ENCODE data around the gene ZDHHC21. TPM values are rescaled to one million over a fixed set of nuclear protein-coding genes. Genes with fewer than 3 reads are reported as not detected.
"Not testable (repeated sequence)": the region's sequence is repeated elsewhere in the genome, so short reads cannot be mapped to it uniquely, and the experiment has no call there.

Gene ZDHHC21
- total RNA-seq, 1 donor from 2014 or later: 22.5 TPM

DNA sequence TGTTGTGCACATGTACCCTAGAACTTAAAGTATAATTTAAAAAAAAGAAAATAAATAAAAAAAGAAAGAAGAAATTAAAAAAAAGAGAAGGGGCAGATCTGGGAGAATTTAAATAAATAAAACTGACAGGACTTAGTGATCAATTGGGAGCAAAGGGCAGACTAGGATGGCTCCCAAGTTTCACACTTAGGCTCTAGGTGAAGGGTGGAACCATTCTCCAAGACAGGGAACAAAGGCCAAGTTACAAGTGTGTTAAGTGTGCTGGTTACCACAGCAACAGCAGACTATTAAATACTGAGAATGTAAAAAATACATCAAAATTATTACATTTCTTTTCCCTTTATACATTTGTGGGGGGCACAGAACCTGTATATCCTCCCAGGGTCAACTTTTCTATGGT is 7.1 kb downstream of the ZDHHC21 start:
- H3K9ac ChIP-seq: no peak overlapping the region
- no peak overlapping the region for H3K27ac Mint-ChIP-seq
- no peaks in the 10 kb centered on the region for H3K9me3 ChIP-seq (ENCODE audit: low read depth)
- no peak overlapping the region for H2AFZ ChIP-seq (replicated peaks)
- no peak for DNase-seq (ENCODE audit: low spot score)
- no peaks in the 10 kb centered on the region for H3K36me3 ChIP-seq
- H3K27me3 Mint-ChIP-seq (ENCODE audit: insufficient read depth, low read depth): no peaks in the 10 kb centered on the region
- H3K4me3 Mint-ChIP-seq: no peak overlapping the region
- no peak for TF ChIP-seq EZH2phosphoT487 (IDR thresholded peaks at IDR 0.05)
- TF ChIP-seq EZH2 (IDR thresholded peaks at IDR 0.05): no peak
- TF ChIP-seq, protein P1, sequence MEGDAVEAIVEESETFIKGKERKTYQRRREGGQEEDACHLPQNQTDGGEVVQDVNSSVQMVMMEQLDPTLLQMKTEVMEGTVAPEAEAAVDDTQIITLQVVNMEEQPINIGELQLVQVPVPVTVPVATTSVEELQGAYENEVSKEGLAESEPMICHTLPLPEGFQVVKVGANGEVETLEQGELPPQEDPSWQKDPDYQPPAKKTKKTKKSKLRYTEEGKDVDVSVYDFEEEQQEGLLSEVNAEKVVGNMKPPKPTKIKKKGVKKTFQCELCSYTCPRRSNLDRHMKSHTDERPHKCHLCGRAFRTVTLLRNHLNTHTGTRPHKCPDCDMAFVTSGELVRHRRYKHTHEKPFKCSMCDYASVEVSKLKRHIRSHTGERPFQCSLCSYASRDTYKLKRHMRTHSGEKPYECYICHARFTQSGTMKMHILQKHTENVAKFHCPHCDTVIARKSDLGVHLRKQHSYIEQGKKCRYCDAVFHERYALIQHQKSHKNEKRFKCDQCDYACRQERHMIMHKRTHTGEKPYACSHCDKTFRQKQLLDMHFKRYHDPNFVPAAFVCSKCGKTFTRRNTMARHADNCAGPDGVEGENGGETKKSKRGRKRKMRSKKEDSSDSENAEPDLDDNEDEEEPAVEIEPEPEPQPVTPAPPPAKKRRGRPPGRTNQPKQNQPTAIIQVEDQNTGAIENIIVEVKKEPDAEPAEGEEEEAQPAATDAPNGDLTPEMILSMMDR (IDR thresholded peaks at IDR 0.05): no peak
- H3K79me2 ChIP-seq (ENCODE audit: low read depth): peaks cover 34% of the 10 kb centered on the region
- H3K9me3 Mint-ChIP-seq: peaks cover 5% of the 10 kb centered on the region
- no peaks in the 10 kb centered on the region for H3K27me3 ChIP-seq
- no peaks in the 10 kb centered on the region for H3F3A ChIP-seq (ENCODE audit: low read depth)
- H3K27ac ChIP-seq: no peak overlapping the region
- no peak overlapping the region for H3K4me2 ChIP-seq
- H3K4me1 ChIP-seq: no peaks in the 10 kb centered on the region
- peaks cover 30% of the 10 kb centered on the region for H3K36me3 Mint-ChIP-seq
- H4K20me1 ChIP-seq (ENCODE audit: low read depth): no peaks in the 10 kb centered on the region
- no peak overlapping the region for H3K4me3 ChIP-seq
- peaks cover 9% of the 10 kb centered on the region for H3K4me1 Mint-ChIP-seq

DNA sequence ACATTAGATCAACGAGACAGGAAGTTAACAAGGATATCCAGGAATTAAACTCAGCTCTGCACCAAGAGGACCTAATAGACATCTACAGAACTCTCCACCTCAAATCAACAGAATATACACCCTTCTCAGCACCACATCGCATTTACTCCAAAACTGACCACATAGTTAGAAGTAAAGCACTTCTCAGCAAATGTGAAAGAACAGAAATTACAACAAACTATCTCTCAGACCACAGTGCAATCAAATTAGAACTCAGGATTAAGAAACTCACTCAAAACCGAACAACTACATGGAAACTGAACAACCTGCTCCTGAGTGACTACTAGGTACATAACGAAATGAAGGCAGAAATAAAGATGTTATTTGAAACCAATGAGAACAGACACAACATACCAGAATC is 10.6 kb downstream of the ZDHHC21 start:
- H3K9me3 Mint-ChIP-seq; H3K4me3 ChIP-seq; H3K4me2 ChIP-seq; H3F3A ChIP-seq (ENCODE audit: low read depth); H3K9ac ChIP-seq; H3K4me1 Mint-ChIP-seq; H2AFZ ChIP-seq (replicated peaks); H3K27me3 Mint-ChIP-seq (ENCODE audit: insufficient read depth, low read depth); H3K27ac ChIP-seq; H3K4me3 Mint-ChIP-seq; H3K36me3 ChIP-seq; H3K27ac Mint-ChIP-seq; H3K4me1 ChIP-seq; H3K9me3 ChIP-seq (ENCODE audit: low read depth); H4K20me1 ChIP-seq (ENCODE audit: low read depth); H3K27me3 ChIP-seq; DNase-seq (ENCODE audit: low spot score): not testable (repeated sequence)
- peaks cover 29% of the 10 kb centered on the region for H3K79me2 ChIP-seq (ENCODE audit: low read depth)
- peaks cover 28% of the 10 kb centered on the region for H3K36me3 Mint-ChIP-seq

GRCh38 chr9:14678776-14679175 is 14.5 kb downstream of the ZDHHC21 start:
- no peak overlapping the region for H3K9ac ChIP-seq
- no peak overlapping the region for H2AFZ ChIP-seq (replicated peaks)
- no peaks in the 10 kb centered on the region for H3K4me1 ChIP-seq
- Mint-ChIP-seq H3K27ac (no peak overlapping the region), H3K4me3 (no peak overlapping the region), H3K9me3 (peaks cover 2% of the 10 kb centered on the region), H3K36me3 (peaks cover 19% of the 10 kb centered on the region), H3K4me1 (no peaks in the 10 kb centered on the region), H3K27me3 (ENCODE audit: insufficient read depth, low read depth) (no peaks in the 10 kb centered on the region)
- no peak overlapping the region for H3K4me3 ChIP-seq
- H3K27me3 ChIP-seq: no peaks in the 10 kb centered on the region
- no peaks in the 10 kb centered on the region for H3K36me3 ChIP-seq
- no peak overlapping the region for H3K27ac ChIP-seq
- H4K20me1 ChIP-seq (ENCODE audit: low read depth): no peaks in the 10 kb centered on the region
- no peaks in the 10 kb centered on the region for H3F3A ChIP-seq (ENCODE audit: low read depth)
- no peak for DNase-seq (ENCODE audit: low spot score)
- H3K4me2 ChIP-seq: no peak overlapping the region
- H3K79me2 ChIP-seq (ENCODE audit: low read depth): peaks cover 23% of the 10 kb centered on the region
- TF ChIP-seq, protein P1 (IDR thresholded peaks at IDR 0.05): no peak
- TF ChIP-seq EZH2phosphoT487 (IDR thresholded peaks at IDR 0.05) (no peak), EZH2 (IDR thresholded peaks at IDR 0.05) (no peak)
- no peaks in the 10 kb centered on the region for H3K9me3 ChIP-seq (ENCODE audit: low read depth)

DNA sequence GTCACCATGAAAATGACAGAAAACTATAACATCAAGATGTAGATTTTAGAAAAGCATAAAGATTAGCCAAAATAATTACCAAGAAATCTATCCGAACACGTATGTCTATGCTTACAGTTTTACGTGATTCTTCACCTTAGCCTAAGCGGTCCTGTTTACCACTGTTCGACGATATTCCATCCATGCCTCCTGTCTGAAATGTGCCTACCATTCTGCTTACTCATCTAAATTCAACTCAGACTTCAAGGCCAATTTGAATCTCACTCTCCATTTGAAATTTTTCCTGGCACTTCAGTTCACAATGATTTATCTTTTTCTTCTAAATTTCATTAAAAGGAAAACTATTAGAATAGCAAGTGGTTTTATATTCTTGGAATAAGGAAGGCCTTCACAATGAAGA is 15.4 kb downstream of the ZDHHC21 start:
- H3K4me3 Mint-ChIP-seq: no peak overlapping the region
- no peak overlapping the region for H2AFZ ChIP-seq (replicated peaks)
- no peaks in the 10 kb centered on the region for H3K36me3 ChIP-seq
- H3K79me2 ChIP-seq (ENCODE audit: low read depth): peaks cover 23% of the 10 kb centered on the region
- H3F3A ChIP-seq (ENCODE audit: low read depth): no peaks in the 10 kb centered on the region
- no peaks in the 10 kb centered on the region for H3K4me1 Mint-ChIP-seq
- H3K9me3 Mint-ChIP-seq: peaks cover 2% of the 10 kb centered on the region
- no peaks in the 10 kb centered on the region for H3K27me3 Mint-ChIP-seq (ENCODE audit: insufficient read depth, low read depth)
- H3K27ac Mint-ChIP-seq: no peak overlapping the region
- no peaks in the 10 kb centered on the region for H3K4me1 ChIP-seq
- H3K4me3 ChIP-seq: no peak overlapping the region
- H3K36me3 Mint-ChIP-seq: peaks cover 16% of the 10 kb centered on the region
- H3K9ac ChIP-seq: no peak overlapping the region
- H4K20me1 ChIP-seq (ENCODE audit: low read depth): no peaks in the 10 kb centered on the region
- no peaks in the 10 kb centered on the region for H3K27me3 ChIP-seq
- DNase-seq (ENCODE audit: low spot score): no peak
- no peak overlapping the region for H3K27ac ChIP-seq
- H3K9me3 ChIP-seq (ENCODE audit: low read depth): no peaks in the 10 kb centered on the region
- H3K4me2 ChIP-seq: no peak overlapping the region
- TF ChIP-seq EZH2 (IDR thresholded peaks at IDR 0.05) (no peak), EZH2phosphoT487 (IDR thresholded peaks at IDR 0.05) (no peak)
- TF ChIP-seq, protein P1 (IDR thresholded peaks at IDR 0.05): no peak
